HK-2 (cell line): ENCODE results near the gene CMTM4.
A peak's percentile ranks its signal among the peaks of the same experiment; 100 is the strongest.
"Not testable (repeated sequence)": the region's sequence is repeated elsewhere in the genome, so short reads cannot be mapped to it uniquely, and the experiment has no call there.

Source experiments
- DNase-seq: peaks from one replicate; pipeline ENCODE4 v3.0.0-alpha.2; 2018; ENCODE audit not compliant: unreplicated experiment

CMTM4 gene

GRCh38 chr16:66705790-66706505 is 9.4 kb upstream of the CMTM4 start:
- DNase-seq: peak; percentile 53

GRCh38 chr16:66703406-66704215 is 7.1 kb upstream of the CMTM4 start:
- DNase-seq: no peak

- DNase-seq: no peak
Observed at GRCh38 chr16:66701516-66701915, 5.0 kb upstream of the CMTM4 start.

- DNase-seq: no peak
Observed at GRCh38 chr16:66701026-66701425, 4.5 kb upstream of the CMTM4 start.

DNA sequence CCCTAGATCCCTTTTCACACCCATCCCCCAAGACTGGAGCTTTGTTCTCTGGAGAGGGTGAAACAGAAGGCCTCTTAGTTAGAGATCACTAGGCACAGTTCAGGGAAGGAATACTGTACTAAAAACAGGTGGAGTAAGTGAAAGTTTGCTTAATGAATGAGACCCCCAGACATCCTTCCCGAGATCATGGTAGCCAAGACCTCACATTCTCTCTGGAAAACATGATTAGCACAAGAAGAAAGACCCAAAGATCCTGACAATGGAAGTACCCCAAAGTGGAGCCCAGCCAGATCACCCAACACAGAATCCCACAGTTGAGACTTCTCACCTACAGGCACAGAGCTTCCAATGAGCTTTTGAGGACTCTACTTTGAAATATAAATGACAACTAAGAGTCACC is 3.4 kb upstream of the CMTM4 start:
- DNase-seq: no peak

- no peak for DNase-seq
Observed at GRCh38 chr16:66698046-66698445, 1.5 kb upstream of the CMTM4 start.

DNA sequence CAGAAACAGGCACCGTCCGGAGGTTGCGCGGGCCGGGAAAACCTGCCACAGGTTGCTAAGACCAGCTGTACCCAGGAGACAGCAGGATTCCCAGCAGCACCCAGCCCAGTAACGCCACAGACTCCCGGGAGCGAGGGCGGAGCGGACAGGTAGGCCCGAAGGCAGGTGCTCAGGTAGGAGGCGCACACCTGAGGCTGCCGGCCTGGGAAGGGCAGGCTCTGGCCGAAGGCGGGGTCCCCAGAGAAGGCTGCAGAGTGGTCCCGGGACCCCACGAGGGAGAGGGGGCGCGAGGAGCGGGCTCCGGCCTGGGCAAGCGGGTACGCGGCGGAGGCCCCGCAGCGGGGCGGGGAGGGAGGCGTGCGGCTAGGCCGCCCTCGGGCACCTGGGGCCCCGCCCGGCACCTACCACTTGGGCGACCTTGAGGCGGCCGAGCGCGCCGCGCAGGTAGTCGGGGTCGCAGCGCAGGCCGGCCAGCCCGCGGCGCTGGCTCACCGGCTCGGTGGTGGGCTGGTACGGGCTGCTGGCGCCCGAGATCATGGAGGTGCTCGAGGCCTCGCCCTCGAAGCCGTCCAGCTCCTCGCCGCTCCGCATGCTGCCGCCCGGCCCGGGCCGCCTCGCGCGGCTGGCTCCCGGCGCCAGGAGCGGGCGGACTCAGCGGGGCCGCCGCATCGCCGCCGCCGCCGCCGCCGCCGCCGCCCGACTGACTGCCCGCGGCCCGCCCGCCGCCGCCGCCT is 441 bp downstream of the CMTM4 start:
- DNase-seq: peak; percentile 44

DNA sequence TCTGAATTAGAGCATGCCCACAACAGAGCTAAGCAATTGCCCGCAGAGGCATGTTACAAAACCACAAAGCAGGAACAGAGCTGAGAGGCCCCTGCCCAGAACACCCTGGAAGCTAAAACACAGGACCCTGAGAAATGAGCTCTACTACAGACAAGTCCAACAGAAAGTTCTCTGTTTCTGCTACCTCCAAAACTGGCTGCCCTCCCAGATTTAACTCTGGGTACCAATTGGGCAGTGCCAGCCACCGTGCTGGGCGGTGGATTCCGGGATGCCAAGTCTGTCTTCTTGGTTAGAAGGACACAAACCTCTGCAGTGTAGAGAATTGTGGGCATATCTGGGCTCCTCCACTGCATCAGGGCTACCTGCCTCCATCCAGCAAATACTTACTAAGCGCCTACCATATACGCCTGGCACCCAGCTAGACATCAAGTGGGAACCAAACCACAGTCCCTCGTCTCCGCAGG is 1.0 kb downstream of the CMTM4 start:
- no peak for DNase-seq

DNA sequence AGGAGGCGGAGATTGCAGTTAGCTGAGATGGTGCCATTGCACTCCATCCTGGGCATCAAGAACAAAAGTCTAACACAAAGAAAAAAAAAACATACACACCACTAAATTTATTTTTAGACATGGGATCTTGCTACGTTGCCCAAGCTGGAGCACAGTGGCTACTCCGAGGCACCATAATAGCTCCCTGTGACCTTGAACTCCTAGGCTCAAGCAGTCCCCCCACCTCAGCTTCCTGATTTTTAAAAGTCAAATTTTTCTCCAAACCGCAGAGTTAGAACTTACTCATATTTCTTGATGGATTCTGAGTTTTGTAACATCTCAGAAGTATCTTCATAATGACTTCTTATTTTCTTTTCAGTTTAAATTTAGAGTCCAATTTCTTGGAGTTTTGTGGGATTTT is 3.4 kb downstream of the CMTM4 start:
- DNase-seq: no peak

GRCh38 chr16:66692341-66692740 is 4.2 kb downstream of the CMTM4 start:
- no peak for DNase-seq

GRCh38 chr16:66691234-66691633 is 5.3 kb downstream of the CMTM4 start:
- no peak for DNase-seq

DNA sequence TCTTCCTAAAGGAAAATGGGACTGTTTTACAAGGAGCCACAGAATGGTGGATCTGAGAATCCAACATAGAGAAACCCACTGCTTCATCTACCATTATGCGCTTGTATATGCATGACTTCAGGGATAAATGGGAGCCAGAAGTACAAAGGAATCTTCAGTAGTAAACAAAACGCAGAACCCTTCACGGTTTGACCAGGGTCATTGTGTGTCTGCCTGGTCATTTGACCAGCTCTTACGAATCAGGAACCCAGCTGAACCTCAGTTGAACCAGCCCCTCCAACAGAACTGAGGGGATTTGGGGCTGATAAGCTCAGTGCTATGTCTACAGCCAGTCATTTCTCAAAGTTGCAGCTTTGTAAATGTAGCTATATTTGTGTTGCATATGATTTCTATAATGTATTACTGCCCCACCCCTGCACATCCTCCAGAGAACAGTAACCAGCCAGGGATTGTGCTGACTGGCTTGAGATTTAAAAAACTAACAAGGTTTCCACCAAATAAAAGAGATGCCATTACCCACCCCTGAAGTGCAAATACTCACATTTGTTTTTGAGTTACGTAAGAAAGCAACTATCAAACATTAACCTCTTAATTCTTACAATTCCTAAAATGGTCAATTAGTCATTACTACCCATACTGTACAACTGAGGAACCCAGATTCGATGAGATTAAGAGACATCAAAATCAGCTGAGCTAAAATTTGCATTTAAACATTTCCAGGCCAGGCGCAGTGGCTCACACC is 6.3 kb downstream of the CMTM4 start:
- no peak for DNase-seq

DNA sequence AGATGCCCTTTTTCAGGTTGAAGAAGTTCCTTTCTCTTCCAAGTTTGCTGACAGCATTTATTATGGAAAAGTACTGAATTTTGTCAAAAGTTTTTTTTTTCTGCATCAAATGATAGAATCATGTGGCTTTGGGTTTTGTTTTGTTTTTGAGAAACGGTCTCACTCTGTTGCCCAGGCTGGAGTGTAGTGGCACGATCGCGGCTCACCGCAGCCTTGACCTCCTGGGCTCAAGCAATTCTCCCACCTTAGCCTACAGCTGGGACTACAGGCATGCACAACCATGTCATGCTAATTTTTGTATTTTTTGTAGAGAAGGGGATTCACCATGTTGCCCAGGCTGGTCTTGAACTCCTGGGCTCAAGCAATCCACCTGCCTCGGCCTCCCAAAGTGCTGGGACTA is 7.3 kb downstream of the CMTM4 start:
- DNase-seq: no peak

DNA sequence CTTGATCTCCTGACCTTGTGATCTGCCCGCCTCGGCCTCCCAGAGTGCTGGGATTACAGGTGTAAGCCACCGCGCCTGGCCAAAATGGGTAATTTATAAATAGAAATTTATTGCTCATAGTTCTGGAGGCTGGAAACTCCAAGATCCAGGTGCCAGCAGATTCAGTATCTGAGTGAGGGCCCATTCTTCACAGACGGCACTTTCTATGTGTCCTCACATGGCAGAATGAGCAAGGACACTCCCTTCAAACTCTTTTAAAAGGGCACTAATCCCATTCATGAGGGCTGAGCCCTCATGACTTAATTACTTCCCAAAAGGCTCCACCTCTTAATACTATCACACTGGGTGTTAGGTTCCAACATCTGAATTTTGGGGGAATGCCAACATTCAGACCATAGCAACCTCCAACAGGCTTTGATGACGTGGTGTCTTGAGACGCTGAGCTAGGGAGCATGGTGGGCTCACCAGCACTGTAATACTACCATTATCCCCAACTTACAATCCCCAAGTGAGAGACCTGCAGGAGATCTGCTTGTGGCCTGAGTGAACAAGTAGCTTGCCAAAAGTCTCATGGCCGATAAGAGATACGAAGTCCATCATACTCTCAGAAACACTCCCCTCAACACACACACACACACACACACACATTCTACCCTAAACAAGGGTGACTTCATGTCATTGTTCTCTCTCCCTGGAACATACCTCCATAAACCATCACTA is 8.5 kb downstream of the CMTM4 start:
- DNase-seq: no peak

GRCh38 chr16:66685501-66686115 is 10.9 kb downstream of the CMTM4 start:
- not testable (repeated sequence) for DNase-seq

GRCh38 chr16:66682271-66682670 is 14.3 kb downstream of the CMTM4 start:
- no peak for DNase-seq

DNA sequence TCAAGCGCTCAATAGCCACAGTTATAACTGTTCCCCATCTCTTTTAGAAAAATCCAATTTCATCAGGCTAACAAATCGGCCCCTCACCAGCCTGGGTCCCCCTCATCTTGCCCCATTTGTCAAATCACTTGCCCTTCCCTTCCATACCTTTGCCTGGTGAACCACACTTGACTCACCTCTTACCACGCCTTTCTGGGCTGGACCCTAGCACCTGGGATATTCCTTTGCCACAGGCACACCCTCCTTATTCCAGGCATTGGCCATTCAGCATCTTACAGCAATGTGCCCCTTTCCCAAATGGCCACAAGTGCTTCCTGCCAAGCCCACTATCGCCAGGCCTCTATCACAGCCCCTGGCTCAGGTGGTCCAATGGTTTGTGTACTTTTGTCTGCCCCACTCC is 14.9 kb downstream of the CMTM4 start:
- no peak for DNase-seq

GRCh38 chr16:66678337-66678736 is 18.2 kb downstream of the CMTM4 start:
- DNase-seq: no peak

GRCh38 chr16:66677836-66678235 is 18.7 kb downstream of the CMTM4 start:
- DNase-seq: no peak

DNA sequence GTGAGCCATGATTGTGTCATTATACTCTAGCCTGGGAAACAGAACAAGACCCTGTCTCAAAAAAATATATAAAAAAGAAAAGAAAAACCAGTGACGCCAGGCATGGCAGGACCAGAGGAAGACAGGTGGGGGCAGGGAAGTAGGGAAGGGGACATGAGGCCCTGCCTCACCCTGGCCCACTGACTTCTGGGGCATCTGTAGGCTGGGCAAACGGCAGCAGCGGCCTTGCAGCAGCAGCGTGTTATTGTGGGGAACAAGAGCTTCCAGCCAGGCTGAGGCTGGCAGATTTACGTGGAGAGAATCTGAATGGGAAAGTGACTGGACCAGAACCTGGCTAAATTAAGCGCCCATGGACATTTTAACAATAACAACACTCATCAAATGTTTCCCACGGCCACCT is 19.4 kb downstream of the CMTM4 start:
- no peak for DNase-seq

GRCh38 chr16:66676599-66676998 is 19.9 kb downstream of the CMTM4 start:
- DNase-seq: no peak
